H9 (cell line): ENCODE data around the gene EEF2K. TPM values are rescaled to one million over a fixed set of nuclear protein-coding genes. Genes with fewer than 3 reads are reported as not detected.

Experiments used
- DNase-seq: peaks from one replicate; pipeline ENCODE4 v3.0.0-alpha.2; 2017
- H2AFZ ChIP-seq: one replicate; pipeline ENCODE4 v1.6.1; 2013; ENCODE audit warnings: mild to moderate bottlenecking, low read length, control low read depth, moderate library complexity
- H2AK5ac ChIP-seq: 2 replicates; pipeline ENCODE4 v1.6.1; 2013; ENCODE audit warnings: low read length, control low read depth, mixed read lengths; ENCODE audit not compliant: insufficient read length
- H2BK120ac ChIP-seq: one replicate; pipeline ENCODE4 v1.6.1; 2013; ENCODE audit warnings: low read depth, mild to moderate bottlenecking, low read length, control low read depth, inconsistent platforms; ENCODE audit not compliant: poor library complexity, severe bottlenecking
- H2BK12ac ChIP-seq: 2 replicates; pipeline ENCODE4 v1.6.1; 2013; ENCODE audit warnings: low read length, control low read depth, mixed read lengths, low read depth; ENCODE audit not compliant: insufficient read length
- H2BK15ac ChIP-seq: 2 replicates; pipeline ENCODE4 v1.6.1; 2013; ENCODE audit warnings: low read depth, low read length, control low read depth
- H2BK20ac ChIP-seq: one replicate; pipeline ENCODE4 v1.6.1; 2013; ENCODE audit warnings: low read depth, mild to moderate bottlenecking, low read length, control low read depth, inconsistent platforms; ENCODE audit not compliant: poor library complexity, severe bottlenecking
- H2BK5ac ChIP-seq: 2 replicates; pipeline ENCODE4 v1.6.1; 2013; ENCODE audit warnings: low read length, control low read depth, mixed read lengths; ENCODE audit not compliant: insufficient read length
- H3K14ac ChIP-seq: 2 replicates; pipeline ENCODE4 v1.6.1; 2013; ENCODE audit warnings: low read length, control low read depth; ENCODE audit not compliant: insufficient read depth
- H3K18ac ChIP-seq: 2 replicates; pipeline ENCODE4 v1.6.1; 2013; ENCODE audit warnings: low read depth, mild to moderate bottlenecking, mixed read lengths, low read length, control low read depth; ENCODE audit not compliant: insufficient read length
- H3K23ac ChIP-seq: 2 replicates; pipeline ENCODE4 v1.6.1; 2013; ENCODE audit warnings: low read length, control low read depth, mixed read lengths, low read depth; ENCODE audit not compliant: insufficient read length
- H3K23me2 ChIP-seq: 2 replicates; pipeline ENCODE4 v1.6.1; 2013; ENCODE audit warnings: low read depth, mild to moderate bottlenecking, mixed read lengths, low read length, control low read depth; ENCODE audit not compliant: insufficient read length, poor library complexity, severe bottlenecking
- H3K27ac ChIP-seq: 2 replicates; pipeline ENCODE4 v1.5.1; 2013; ENCODE audit warnings: low read length, control low read depth, mixed read lengths, low read depth; ENCODE audit not compliant: insufficient read length
- H3K27me3 ChIP-seq: 2 replicates; pipeline ENCODE4 v1.6.1; 2013; ENCODE audit warnings: low read length, control low read depth, inconsistent platforms; ENCODE audit not compliant: insufficient read depth
- H3K4ac ChIP-seq: 2 replicates; pipeline ENCODE4 v1.6.1; 2013; ENCODE audit warnings: low read depth, mild to moderate bottlenecking, control low read depth, inconsistent platforms, low read length, moderate library complexity
- H3K4me1 ChIP-seq: 2 replicates; pipeline ENCODE4 v1.6.1; 2013; ENCODE audit warnings: low read length, control low read depth, inconsistent platforms; ENCODE audit not compliant: insufficient read depth
- H3K4me2 ChIP-seq: 2 replicates; pipeline ENCODE4 v1.6.1; 2013; ENCODE audit warnings: low read length, control low read depth, mixed read lengths; ENCODE audit not compliant: insufficient read length, insufficient read depth
- H3K56ac ChIP-seq: 2 replicates; pipeline ENCODE4 v1.6.1; 2013; ENCODE audit warnings: low read depth, mild to moderate bottlenecking, mixed read lengths, low read length, control low read depth; ENCODE audit not compliant: insufficient read length
- H3K79me1 ChIP-seq: 2 replicates; pipeline ENCODE4 v1.6.1; 2013; ENCODE audit warnings: low read depth, mild to moderate bottlenecking, moderate library complexity, low read length, control low read depth, inconsistent platforms; ENCODE audit not compliant: insufficient read depth, poor library complexity, severe bottlenecking
- H3K79me2 ChIP-seq: 2 replicates; pipeline ENCODE4 v1.6.1; 2013; ENCODE audit warnings: low read length, control low read depth, inconsistent platforms; ENCODE audit not compliant: insufficient read depth
- H3K9ac ChIP-seq: 2 replicates; pipeline ENCODE4 v1.6.1; 2013; ENCODE audit warnings: low read length, control low read depth, mixed read lengths; ENCODE audit not compliant: insufficient read length; ENCODE audit errors: extremely low read depth
- H3K9me3 ChIP-seq: one replicate; pipeline ENCODE4 v1.6.1; 2013; ENCODE audit warnings: low read depth, low read length, inconsistent platforms; ENCODE audit not compliant: control insufficient read depth
- H3T11ph ChIP-seq: one replicate; pipeline ENCODE4 v1.6.1; 2013; ENCODE audit warnings: mild to moderate bottlenecking, low read length, control low read depth, inconsistent platforms
- H4K20me1 ChIP-seq: one replicate; pipeline ENCODE4 v1.6.1; 2013; ENCODE audit not compliant: control insufficient read depth, insufficient read length, insufficient read depth
- H4K5ac ChIP-seq: 2 replicates; pipeline ENCODE4 v1.6.1; 2013; ENCODE audit warnings: low read depth, mild to moderate bottlenecking, mixed read lengths, low read length, control low read depth; ENCODE audit not compliant: insufficient read length
- H4K8ac ChIP-seq: replicated peaks from 2 replicates; pipeline ENCODE4 v1.6.1; 2013; ENCODE audit warnings: low read length, control low read depth, mixed read lengths, low read depth; ENCODE audit not compliant: insufficient read length
- H4K91ac ChIP-seq: 2 replicates; pipeline ENCODE4 v1.6.1; 2013; ENCODE audit warnings: low read depth, mild to moderate bottlenecking, moderate library complexity, mixed read lengths, low read length, control low read depth; ENCODE audit not compliant: insufficient read length
- H3K27ac Mint-ChIP-seq, 3 experiments: 2 replicates in 2 of 3; 3 replicates in 1 of 3; pipeline ENCODE4 v1.8.0; 2020 to 2021; ENCODE audit warnings: mixed read lengths in 3 of 3, mild to moderate bottlenecking in 1 of 3, moderate library complexity in 1 of 3
- H3K27me3 Mint-ChIP-seq: 2 replicates; pipeline ENCODE4 v1.8.0; 2021; ENCODE audit warnings: low read depth, mild to moderate bottlenecking, moderate library complexity, mixed read lengths
- H3K36me3 Mint-ChIP-seq, 3 experiments: 2 replicates in 2 of 3; 3 replicates in 1 of 3; pipeline ENCODE4 v1.8.0; 2020 to 2021; ENCODE audit warnings: low read depth in 3 of 3, mixed read lengths in 3 of 3; ENCODE audit not compliant: insufficient read depth in 1 of 3
- H3K4me1 Mint-ChIP-seq, 2 experiments: 2 replicates each; pipeline ENCODE4 v1.8.0; 2020; ENCODE audit warnings: mixed read lengths in 2 of 2
- H3K4me3 Mint-ChIP-seq, 2 experiments: 2 replicates in 1 of 2; 3 replicates in 1 of 2; pipeline ENCODE4 v1.8.0; 2020 to 2021; ENCODE audit warnings: mild to moderate bottlenecking in 2 of 2, mixed read lengths in 2 of 2, moderate library complexity in 1 of 2
- H3K9me3 Mint-ChIP-seq, 2 experiments: 2 replicates in 1 of 2; 3 replicates in 1 of 2; pipeline ENCODE4 v1.8.0; 2020; ENCODE audit warnings: mild to moderate bottlenecking in 2 of 2, mixed read lengths in 2 of 2, moderate library complexity in 1 of 2
- CTCF ChIP-seq: fragments of 200-600 bp; sonication (generic); conservative IDR thresholded peaks from 3 replicates; pipeline ENCODE4 v1.8.0; 2021; ENCODE audit warnings: antibody characterized with exemption, mild to moderate bottlenecking
- WGBS: extraction: QIAGEN DNeasy Blood & Tissue Kit; methylation state at CpG from one replicate; pipeline ENCODE4 v1.1.7; 2013; ENCODE audit warnings: missing lambda C conversion rate, low lambda C conversion rate, mixed read lengths; ENCODE audit not compliant: insufficient read length; ENCODE audit errors: extremely low coverage; 5-methylcytosine and 5-hydroxymethylcytosine counted together
- total RNA-seq: library from RNA; stranded (reverse); gene quantifications from 2 replicates; pipeline ENCODE4 v1.2.1, GENCODE V29; 2021

The EEF2K gene
- total RNA-seq, 1 experiment from 2014 or later: 20.7 TPM

DNA sequence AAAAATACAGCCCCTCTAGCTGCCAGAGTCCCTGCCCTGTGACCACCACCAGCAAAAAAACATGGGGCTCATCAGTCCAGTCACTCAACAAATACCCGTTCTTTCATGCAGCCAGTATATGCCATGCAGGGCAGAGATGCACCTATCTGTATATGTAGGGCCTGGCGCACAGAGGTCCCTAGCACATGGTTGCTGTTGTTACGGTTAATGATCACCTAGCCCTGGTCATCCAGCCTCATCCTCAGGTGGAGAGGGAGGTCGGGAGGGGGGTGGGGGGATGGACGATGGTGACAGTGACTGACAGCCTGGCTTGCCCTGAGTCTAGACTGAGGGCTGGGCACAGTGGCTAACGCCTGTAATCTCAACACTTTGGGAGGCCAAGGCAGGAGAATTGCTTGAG is 42.3 kb upstream of the EEF2K start:
- Mint-ChIP-seq H3K27ac (no peak overlapping the region), H3K36me3 (peaks cover 0 to 4% (median 0%) of the 10 kb centered on the region in 3 experiments; a peak in 3 of 7 replicates), H3K4me3 (no peak overlapping the region), H3K27me3 (peaks cover 48% of the 10 kb centered on the region), H3K9me3 (no peaks in the 10 kb centered on the region; a peak in 2 of 5 replicates), H3K4me1 (peaks cover 0 to 2% of the 10 kb centered on the region in 2 experiments; a peak in 1 of 4 replicates)
- no peak overlapping the region for H2AK5ac ChIP-seq
- no peak overlapping the region for H3K27ac ChIP-seq
- H4K5ac ChIP-seq: no peak overlapping the region
- no peaks in the 10 kb centered on the region for H4K20me1 ChIP-seq
- H3K56ac ChIP-seq: no peak overlapping the region
- H2BK15ac ChIP-seq: no peak overlapping the region
- H3K9ac ChIP-seq: no peak overlapping the region
- no peaks in the 10 kb centered on the region for H3K79me2 ChIP-seq
- no peaks in the 10 kb centered on the region; the same call in 1 of the 2 replicates for H3K27me3 ChIP-seq
- no peaks in the 10 kb centered on the region for H3K4me1 ChIP-seq
- H3T11ph ChIP-seq: no peak overlapping the region
- no CpG with 5 or more reads among the region's 6 CpGs for WGBS
- no peaks in the 10 kb centered on the region for H3K79me1 ChIP-seq
- no peak overlapping the region for H4K91ac ChIP-seq
- no peak overlapping the region for H2AFZ ChIP-seq
- H3K14ac ChIP-seq: no peak overlapping the region
- H2BK120ac ChIP-seq: no peak overlapping the region
- H3K23me2 ChIP-seq: no peaks in the 10 kb centered on the region
- no peak overlapping the region for H2BK20ac ChIP-seq
- no peak overlapping the region for H2BK5ac ChIP-seq
- DNase-seq: no peak
- H2BK12ac ChIP-seq: no peak overlapping the region
- no peak overlapping the region for H3K4ac ChIP-seq
- no peak for TF ChIP-seq CTCF
- H4K8ac ChIP-seq: no peak overlapping the region
- no peak overlapping the region for H3K4me2 ChIP-seq
- H3K23ac ChIP-seq: no peak overlapping the region
- no peak overlapping the region for H3K18ac ChIP-seq
- H3K9me3 ChIP-seq: no peaks in the 10 kb centered on the region
